Measurements from ENCODE around the gene ILKAP. TPM values are rescaled to one million over a fixed set of nuclear protein-coding genes. Genes with fewer than 3 reads are reported as not detected.

The ILKAP gene, protein sequence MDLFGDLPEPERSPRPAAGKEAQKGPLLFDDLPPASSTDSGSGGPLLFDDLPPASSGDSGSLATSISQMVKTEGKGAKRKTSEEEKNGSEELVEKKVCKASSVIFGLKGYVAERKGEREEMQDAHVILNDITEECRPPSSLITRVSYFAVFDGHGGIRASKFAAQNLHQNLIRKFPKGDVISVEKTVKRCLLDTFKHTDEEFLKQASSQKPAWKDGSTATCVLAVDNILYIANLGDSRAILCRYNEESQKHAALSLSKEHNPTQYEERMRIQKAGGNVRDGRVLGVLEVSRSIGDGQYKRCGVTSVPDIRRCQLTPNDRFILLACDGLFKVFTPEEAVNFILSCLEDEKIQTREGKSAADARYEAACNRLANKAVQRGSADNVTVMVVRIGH
- total RNA-seq (10 to 100 TPM; 31.8 to 43.8 (median 39.3) TPM), polyA plus RNA-seq (10 to 100 TPM; 55.2 to 66.6 (median 58.4) TPM)
- long read RNA-seq, donor 1, transcript ILKAP-201 (12 exons, 1,490 nt): major isoform, 48 of 61 reads
- long read RNA-seq, donor 1, partial matches to known transcripts: 1 of 61 reads
- long read RNA-seq, donor 1, other reads (novel, unspliced or antisense): 10 of 61 reads
- long read RNA-seq, donor 2, transcript ILKAP-201 (12 exons, 1,490 nt): major isoform, 57 of 82 reads
- long read RNA-seq, donor 2, partial matches to known transcripts: 2 of 82 reads
- long read RNA-seq, donor 2, other reads (novel, unspliced or antisense): 21 of 82 reads

GRCh38 chr2:238203094-238203972 is at the start of gene ILKAP:
TSS of gene ILKAP (minus strand) at chr2:238203695. CDS start at chr2:238203553, 142 bp downstream.
- peak within 1 kb of the TSS; percentile 82 for H3K4me3 ChIP-seq
- TF ChIP-seq, protein P1, sequence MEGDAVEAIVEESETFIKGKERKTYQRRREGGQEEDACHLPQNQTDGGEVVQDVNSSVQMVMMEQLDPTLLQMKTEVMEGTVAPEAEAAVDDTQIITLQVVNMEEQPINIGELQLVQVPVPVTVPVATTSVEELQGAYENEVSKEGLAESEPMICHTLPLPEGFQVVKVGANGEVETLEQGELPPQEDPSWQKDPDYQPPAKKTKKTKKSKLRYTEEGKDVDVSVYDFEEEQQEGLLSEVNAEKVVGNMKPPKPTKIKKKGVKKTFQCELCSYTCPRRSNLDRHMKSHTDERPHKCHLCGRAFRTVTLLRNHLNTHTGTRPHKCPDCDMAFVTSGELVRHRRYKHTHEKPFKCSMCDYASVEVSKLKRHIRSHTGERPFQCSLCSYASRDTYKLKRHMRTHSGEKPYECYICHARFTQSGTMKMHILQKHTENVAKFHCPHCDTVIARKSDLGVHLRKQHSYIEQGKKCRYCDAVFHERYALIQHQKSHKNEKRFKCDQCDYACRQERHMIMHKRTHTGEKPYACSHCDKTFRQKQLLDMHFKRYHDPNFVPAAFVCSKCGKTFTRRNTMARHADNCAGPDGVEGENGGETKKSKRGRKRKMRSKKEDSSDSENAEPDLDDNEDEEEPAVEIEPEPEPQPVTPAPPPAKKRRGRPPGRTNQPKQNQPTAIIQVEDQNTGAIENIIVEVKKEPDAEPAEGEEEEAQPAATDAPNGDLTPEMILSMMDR (IDR thresholded peaks at IDR 0.05): no peak
- H3K27ac ChIP-seq: peak within 1 kb of the TSS; percentile 96
- H3K27me3 ChIP-seq (ENCODE audit: insufficient read depth in 3 of 3, low read length in 2 of 3): no peaks in the 10 kb centered on the region
- ATAC-seq (peak; percentile 96 to 99 (median 98)), DNase-seq (peak; percentile 92 to 95)
- 0% methylated on average over 46 to 126 of the region's 126 CpGs for WGBS, 3 donors
- H3K4me1 ChIP-seq: peaks cover 34% of the 10 kb centered on the region
- intact Hi-C loops (cut with DNase I): loop anchor here (5.0 kb wide), 1 partner anchor 59 kb away; no protein-coding TSS in a partner anchor
- no peaks in the 10 kb centered on the region for H3K36me3 ChIP-seq (ENCODE audit: insufficient read depth in 1 of 2, low read depth in 1 of 2)
- H3K9me3 ChIP-seq: no peaks in the 10 kb centered on the region

- peaks cover 8 to 82% of the 10 kb centered on the region in 2 donors for H3K36me3 ChIP-seq (ENCODE audit: insufficient read depth in 1 of 2, low read depth in 1 of 2)
- intact Hi-C loops (cut with DNase I): no loop called here
- H3K27me3 ChIP-seq (ENCODE audit: insufficient read depth in 3 of 3, low read length in 2 of 3): no peaks in the 10 kb centered on the region
- H3K9me3 ChIP-seq: no peaks in the 10 kb centered on the region
- 90 to 92% (median 91%) methylated on average over 35 of the region's 35 CpGs for WGBS, 3 donors
- ATAC-seq: no peak
- no peak overlapping the region for H3K4me3 ChIP-seq
- TF ChIP-seq, protein P1 (IDR thresholded peaks at IDR 0.05): no peak
- no peak overlapping the region for H3K27ac ChIP-seq
- DNase-seq: no peak
- H3K4me1 ChIP-seq: peaks cover 15% of the 10 kb centered on the region
Measured at GRCh38 chr2:238252766-238253630, 49.5 kb upstream of the ILKAP start.

- intact Hi-C loops (cut with DNase I): no loop called here
- no peaks in the 10 kb centered on the region for H3K27me3 ChIP-seq (ENCODE audit: insufficient read depth in 3 of 3, low read length in 2 of 3)
- TF ChIP-seq, protein P1 (IDR thresholded peaks at IDR 0.05): no peak
- H3K9me3 ChIP-seq: no peaks in the 10 kb centered on the region
- DNase-seq (no peak), ATAC-seq (no peak)
- H3K27ac ChIP-seq: no peak overlapping the region
- peaks cover 6 to 72% of the 10 kb centered on the region in 2 donors for H3K36me3 ChIP-seq (ENCODE audit: insufficient read depth in 1 of 2, low read depth in 1 of 2)
- H3K4me1 ChIP-seq: peaks cover 17% of the 10 kb centered on the region
- no peak overlapping the region for H3K4me3 ChIP-seq
- WGBS, 3 donors: 88 to 91% (median 90%) methylated on average over 11 of the region's 11 CpGs
Measured at GRCh38 chr2:238251986-238252385, 48.5 kb upstream of the ILKAP start.

DNA sequence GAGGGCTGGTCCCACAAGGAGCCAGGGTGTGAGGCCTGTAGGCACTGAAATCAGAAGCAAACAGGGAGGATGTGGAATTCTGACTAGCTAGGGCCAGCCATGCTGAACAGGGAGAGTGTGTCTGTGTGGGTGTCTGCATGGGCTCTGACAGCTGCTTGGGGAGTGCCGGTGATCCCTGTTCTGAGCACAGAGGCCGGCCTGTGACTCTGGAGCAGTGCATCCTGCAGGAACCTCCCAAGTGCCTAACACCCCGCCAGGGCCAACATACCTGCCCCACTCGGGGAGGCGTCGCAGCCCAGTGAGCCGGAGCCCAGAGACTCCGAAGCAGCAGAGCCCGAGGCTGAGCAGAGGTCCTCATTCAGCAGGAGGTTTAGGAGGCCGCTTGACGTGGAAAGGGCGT is 47.8 kb upstream of the ILKAP start:
- Histone ChIP-seq H3K4me1 (peaks cover 17% of the 10 kb centered on the region), H3K9me3 (no peaks in the 10 kb centered on the region), H3K4me3 (no peak overlapping the region), H3K27me3 (ENCODE audit: insufficient read depth in 3 of 3, low read length in 2 of 3) (no peaks in the 10 kb centered on the region), H3K27ac (no peak overlapping the region), H3K36me3 (ENCODE audit: insufficient read depth in 1 of 2, low read depth in 1 of 2) (peaks cover 6 to 71% of the 10 kb centered on the region in 2 donors)
- TF ChIP-seq, protein P1 (IDR thresholded peaks at IDR 0.05): no peak
- WGBS, 3 donors: 90 to 96% (median 94%) methylated on average over 12 of the region's 12 CpGs
- ATAC-seq (no peak), DNase-seq (no peak)
- intact Hi-C loops (cut with DNase I): no loop called here

Data from psoas muscle (tissue), 8 donors.